Lower leg skin (tissue), 4 donors: ENCODE data around the gene NEDD4L. TPM values are rescaled to one million over a fixed set of nuclear protein-coding genes. Genes with fewer than 3 reads are reported as not detected.

ENCODE experiments used
- DNase-seq, 2 donors: peaks; one replicate each; pipeline ENCODE4 v3.0.0-alpha.2; 2019; ENCODE audit warnings: low spot score in 2 of 2
- H3K4me3 ChIP-seq: fragments of 200-600 bp; sonication (generic); 2 replicates; pipeline ENCODE4 v1.5.1; 2017; ENCODE audit warnings: mild to moderate bottlenecking, low read depth; ENCODE audit not compliant: poor library complexity, severe bottlenecking
- CTCF ChIP-seq, 3 donors: fragments of 450-650 bp; IDR thresholded peaks; one replicate each; pipeline ENCODE4 v1.5.1; 2016; ENCODE audit warnings: antibody characterized with exemption in 3 of 3, mild to moderate bottlenecking in 3 of 3, moderate library complexity in 2 of 3
- POLR2A ChIP-seq, 2 donors: fragments of 450-650 bp; IDR thresholded peaks; one replicate each; pipeline ENCODE4 v1.6.1; 2016 to 2017; ENCODE audit warnings: antibody characterized with exemption in 2 of 2, mild to moderate bottlenecking in 1 of 2, moderate library complexity in 1 of 2
- WGBS, 2 donors: methylation state at CpG; one replicate each; pipeline ENCODE4 v1.1.5; 2018; 5-methylcytosine and 5-hydroxymethylcytosine counted together
- intact Hi-C: fragments of 100-400 bp; cut with DNase I; formaldehyde crosslinking; loops from one replicate; pipeline ENCODE4 v1.15.0; 2023; ENCODE audit warnings: low total_unique reads
- total RNA-seq, 4 donors: library from RNA; depleted of rRNA; stranded (reverse); fragments of >200 nt; gene quantifications; one replicate each; pipeline ENCODE4 v1.1.0, GENCODE V29; 2016

NEDD4L gene
- total RNA-seq, 4 donors from 2014 or later = 22.9 to 127 (median 35.0) TPM

- 31 to 40% methylated on average over 7 of the region's 7 CpGs for WGBS, 2 donors
- TF ChIP-seq POLR2A (IDR thresholded peaks at IDR 0.05) (no peak), CTCF (IDR thresholded peaks at IDR 0.05) (no peak)
- intact Hi-C loops = no loop called here
- H3K4me3 ChIP-seq = no peak overlapping the region
- peak in 1 of 2 donors; percentile 80 for DNase-seq
Observed at GRCh38 chr18:58314284-58314683, 270.3 kb downstream of the NEDD4L start.

- H3K4me3 ChIP-seq = no peak overlapping the region
- intact Hi-C loops = no loop called here
- WGBS, 2 donors = 89 to 93% methylated on average over 8 of the region's 8 CpGs
- DNase-seq = no peak
- TF ChIP-seq POLR2A (IDR thresholded peaks at IDR 0.05) = no peak
Observed at GRCh38 chr18:58315041-58315440, 271.0 kb downstream of the NEDD4L start.

GRCh38 chr18:58315739-58316215, 271.8 kb downstream of the NEDD4L start:
- 59 to 66% methylated on average over 15 of the region's 15 CpGs for whole genome bisulfite sequencing, 2 donors
- intact Hi-C loops = no loop called here
- TF ChIP-seq CTCF (IDR thresholded peaks at IDR 0.05) (no peak), POLR2A (IDR thresholded peaks at IDR 0.05) (no peak)
- H3K4me3 ChIP-seq = no peak overlapping the region
- DNase-seq = peak in 1 of 2 donors; percentile 83

GRCh38 chr18:58316396-58317342, 272.6 kb downstream of the NEDD4L start:
- DNase-seq = peak in 1 of 2 donors; percentile 77
- WGBS, 2 donors = 83% methylated on average over 16 of the region's 16 CpGs
- intact Hi-C loops = no loop called here
- TF ChIP-seq POLR2A (IDR thresholded peaks at IDR 0.05) (no peak), CTCF (IDR thresholded peaks at IDR 0.05) (no peak)
- no peak overlapping the region for H3K4me3 ChIP-seq

GRCh38 chr18:58319719-58320118, 275.7 kb downstream of the NEDD4L start:
- WGBS, 2 donors = 65 to 66% methylated on average over 2 of the region's 2 CpGs
- DNase-seq = no peak
- TF ChIP-seq POLR2A (IDR thresholded peaks at IDR 0.05) = no peak
- no peak for TF ChIP-seq CTCF (IDR thresholded peaks at IDR 0.05)
- H3K4me3 ChIP-seq = no peak overlapping the region
- intact Hi-C loops = loop anchor here (10.0 kb wide), 1 partner anchor 275 kb away; the partner anchor contains the start of gene NEDD4L

- TF ChIP-seq POLR2A (IDR thresholded peaks at IDR 0.05) = no peak
- no peak for TF ChIP-seq CTCF (IDR thresholded peaks at IDR 0.05)
- H3K4me3 ChIP-seq = no peak overlapping the region
- DNase-seq = no peak
- intact Hi-C loops = loop anchor here (10.0 kb wide), 1 partner anchor 276 kb away; the partner anchor contains the start of gene NEDD4L
- 75 to 95% methylated on average over 3 of the region's 3 CpGs for WGBS, 2 donors
Observed at GRCh38 chr18:58320907-58321561, 277.0 kb downstream of the NEDD4L start.
